ENCODE data around the gene PPP2R2C.

PPP2R2C gene

GRCh38 chr4:6331018-6331417 lies 141.4 kb downstream of the PPP2R2C start:
- DNase-seq (ENCODE audit: low spot score): no peak
- ChIA-PET CTCF (interaction anchor here (0.7 to 6.1 kb wide), 6 partner anchors 10 to 215 kb away, joined by 3 to 87 read pairs (median 4); no protein-coding TSS in a partner anchor), POLR2A (ENCODE audit: low non-redundant PET) (no interaction called here)
- no peak overlapping the region for H3K27ac ChIP-seq
- TF ChIP-seq CTCF (conservative IDR thresholded peaks at IDR 0.05; ENCODE audit: low read depth): peak; percentile 32; the same call in 1 of the 2 replicates

DNA sequence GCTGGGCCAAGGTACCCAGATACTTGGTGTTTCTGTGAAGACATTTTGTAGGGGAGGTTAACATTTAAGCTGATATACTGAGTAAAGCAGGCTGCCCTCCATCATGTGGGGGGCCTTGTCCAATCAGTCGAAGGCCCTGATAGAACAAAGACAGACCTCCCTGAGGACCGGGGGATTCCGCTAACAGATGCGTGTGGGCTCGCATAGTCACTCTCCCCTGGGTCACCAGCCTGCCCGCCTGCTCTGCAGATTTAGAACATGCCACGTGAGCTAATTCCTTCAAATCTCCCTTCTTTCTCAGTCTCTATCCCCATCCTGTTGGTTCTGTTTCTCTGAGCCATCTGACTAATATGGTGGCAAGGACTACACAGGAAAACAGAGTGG lies 142.0 kb downstream of the PPP2R2C start:
- H3K27ac ChIP-seq: no peak overlapping the region
- DNase-seq (ENCODE audit: low spot score): no peak
- POLR2A ChIA-PET (ENCODE audit: low non-redundant PET): no interaction called here
- TF ChIP-seq CTCF (conservative IDR thresholded peaks at IDR 0.05; ENCODE audit: low read depth): no peak
- CTCF ChIA-PET: interaction anchor here (0.7 to 6.1 kb wide), 2 partner anchors 77 to 80 kb away, joined by 3 to 87 read pairs; no protein-coding TSS in a partner anchor

- DNase-seq (ENCODE audit: low spot score): no peak
- no peak overlapping the region for H3K27ac ChIP-seq
- POLR2A ChIA-PET (ENCODE audit: low non-redundant PET): no interaction called here
- CTCF ChIA-PET: interaction anchor here (6.1 kb wide), 1 partner anchor 79 kb away, joined by 87 read pairs; no protein-coding TSS in a partner anchor
- no peak for TF ChIP-seq CTCF (conservative IDR thresholded peaks at IDR 0.05; ENCODE audit: low read depth)
These were observed 142.7 kb downstream of the PPP2R2C start for GRCh38 chr4:6329478-6330383.

GRCh38 chr4:6328526-6328925 lies 143.9 kb downstream of the PPP2R2C start:
- no peak for TF ChIP-seq CTCF (conservative IDR thresholded peaks at IDR 0.05; ENCODE audit: low read depth)
- no peak for DNase-seq (ENCODE audit: low spot score)
- CTCF ChIA-PET: interaction anchor here (0.7 to 6.1 kb wide), 3 partner anchors 12 to 78 kb away, joined by 3 to 87 read pairs (median 7); no protein-coding TSS in a partner anchor
- POLR2A ChIA-PET (ENCODE audit: low non-redundant PET): no interaction called here
- H3K27ac ChIP-seq: no peak overlapping the region

- POLR2A ChIA-PET (ENCODE audit: low non-redundant PET): no interaction called here
- CTCF ChIA-PET: interaction anchor here (0.5 to 6.1 kb wide), 10 partner anchors 46 to 129 kb away, joined by 3 to 87 read pairs (median 6); no protein-coding TSS in a partner anchor
- peak; percentile 55 for DNase-seq (ENCODE audit: low spot score)
- peak; percentile 89 for TF ChIP-seq CTCF (conservative IDR thresholded peaks at IDR 0.05; ENCODE audit: low read depth)
- H3K27ac ChIP-seq: no peak overlapping the region
These were observed 145.0 kb downstream of the PPP2R2C start for GRCh38 chr4:6327220-6327917.

DNA sequence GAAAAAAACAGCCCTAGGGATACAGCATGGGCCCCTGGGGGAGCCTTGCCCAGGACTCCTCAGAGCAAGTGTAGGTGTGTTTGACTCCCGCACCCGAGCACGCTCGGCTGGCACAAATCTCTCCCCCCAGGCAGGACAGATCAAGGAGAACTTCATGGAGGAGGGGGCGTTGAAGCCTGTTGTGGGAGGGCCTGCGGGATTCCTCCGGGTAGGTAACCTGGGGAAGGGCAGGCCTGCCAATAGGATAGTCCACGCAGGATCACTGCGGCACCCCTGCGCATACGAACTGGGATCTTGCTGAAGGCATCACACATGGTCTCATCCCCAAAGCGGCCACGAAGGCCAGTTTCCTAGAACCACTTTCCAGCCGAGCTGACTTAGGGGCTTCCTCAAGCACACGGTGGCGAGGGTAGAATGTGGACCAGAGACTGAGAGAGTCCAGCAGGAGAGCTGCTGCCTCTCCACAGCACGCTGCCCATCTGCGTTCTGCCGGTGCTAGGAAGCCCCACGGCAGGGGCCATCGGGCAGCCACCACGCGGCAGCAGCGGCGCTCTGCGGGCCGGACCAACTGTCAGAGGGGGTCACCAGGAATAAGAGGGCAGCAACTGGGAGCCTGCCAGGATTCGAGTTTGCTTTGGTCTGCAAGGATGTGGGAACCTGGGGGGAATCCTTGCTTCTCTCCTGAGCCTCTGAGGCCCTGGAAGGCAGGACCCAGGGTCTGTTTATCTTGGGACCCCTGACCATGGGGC lies 145.9 kb downstream of the PPP2R2C start:
- no peak for TF ChIP-seq CTCF (conservative IDR thresholded peaks at IDR 0.05; ENCODE audit: low read depth)
- POLR2A ChIA-PET (ENCODE audit: low non-redundant PET): no interaction called here
- CTCF ChIA-PET: interaction anchor here (1.1 to 6.1 kb wide), 4 partner anchors 59 to 76 kb away, joined by 3 to 87 read pairs (median 12); no protein-coding TSS in a partner anchor
- DNase-seq (ENCODE audit: low spot score): no peak
- H3K27ac ChIP-seq: no peak overlapping the region

All from RWPE1 (cell line).